Activated CD8-positive, alpha-beta T cell treated with anti-CD3 and anti-CD28 coated beads for 36 hours (primary cell): Measurements from ENCODE around the gene SRD5A1. TPM values are rescaled to one million over a fixed set of nuclear protein-coding genes. Genes with fewer than 3 reads are reported as not detected.
"Not testable (repeated sequence)": the region's sequence is repeated elsewhere in the genome, so short reads cannot be mapped to it uniquely, and the experiment has no call there.

Source experiments
- ATAC-seq: fragments of 200-7000 bp; cut with Tn5 transposase; one replicate; pipeline ENCODE4 v1.10.0; 2021; ENCODE audit warnings: mild to moderate bottlenecking, moderate library complexity
- CTCF ChIA-PET: fragments of 350-600 bp; sonication (Branson Sonifier 250); formaldehyde crosslinking; loops from one replicate; lab custom pipeline; 2021; ENCODE audit warnings: antibody characterized with exemption; lab: Charles Lee
- POLR2A ChIA-PET: fragments of 350-600 bp; sonication (Branson Sonifier 250); formaldehyde crosslinking; loops from one replicate; lab custom pipeline; 2021; ENCODE audit warnings: antibody characterized with exemption; lab: Charles Lee
- DNase-seq: peaks from one replicate; pipeline ENCODE4 v3.0.0-alpha.2; 2020
- H3K27ac Mint-ChIP-seq: one replicate; pipeline ENCODE4 v1.8.0; 2021; ENCODE audit warnings: mild to moderate bottlenecking, mixed read lengths
- H3K27me3 Mint-ChIP-seq: one replicate; pipeline ENCODE4 v1.8.0; 2021; ENCODE audit warnings: mixed read lengths
- H3K36me3 Mint-ChIP-seq: one replicate; pipeline ENCODE4 v1.8.0; 2021; ENCODE audit warnings: low read depth, mixed read lengths
- H3K4me1 Mint-ChIP-seq: one replicate; pipeline ENCODE4 v1.8.0; 2021; ENCODE audit warnings: low read depth, mixed read lengths
- H3K4me3 Mint-ChIP-seq: one replicate; pipeline ENCODE4 v1.8.0; 2021; ENCODE audit warnings: mild to moderate bottlenecking, moderate library complexity, mixed read lengths
- H3K9me3 Mint-ChIP-seq: one replicate; pipeline ENCODE4 v1.8.0; 2021; ENCODE audit warnings: mixed read lengths
- CTCF ChIP-seq: fragments of 200-600 bp; IDR thresholded peaks from one replicate; pipeline ENCODE4 v1.8.0; 2022; ENCODE audit warnings: antibody characterized with exemption, mild to moderate bottlenecking
- intact Hi-C: fragments of 100-400 bp; cut with micrococcal nuclease; formaldehyde crosslinking; loops from one replicate; pipeline ENCODE4 v1.10.0; 2022
- total RNA-seq, 2 experiments: library from RNA; stranded (reverse); gene quantifications; one replicate each; pipeline ENCODE4 v1.2.3, GENCODE V29; 2021

Gene SRD5A1
- total RNA-seq, 2 experiments from 2014 or later = 10.6 to 12.4 TPM

GRCh38 chr5:6644794-6645241, 11.6 kb downstream of the SRD5A1 start:
- intact Hi-C loops = no loop called here
- Mint-ChIP-seq H3K27ac (no peak overlapping the region), H3K4me3 (no peak overlapping the region), H3K27me3 (no peaks in the 10 kb centered on the region), H3K36me3 (peaks cover 14% of the 10 kb centered on the region), H3K9me3 (peaks cover 1% of the 10 kb centered on the region), H3K4me1 (no peaks in the 10 kb centered on the region)
- ChIA-PET POLR2A (no interaction called here), CTCF (no interaction called here)
- DNase-seq (no peak), ATAC-seq (no peak)
- no peak for TF ChIP-seq CTCF

- CTCF ChIA-PET = not testable (repeated sequence)
Observed at GRCh38 chr5:6645571-6646362, 12.5 kb downstream of the SRD5A1 start.

GRCh38 chr5:6649186-6649585, 15.9 kb downstream of the SRD5A1 start:
- no peak for DNase-seq
- CTCF ChIA-PET = no interaction called here
- ATAC-seq = no peak
- Mint-ChIP-seq H3K4me3 (no peak overlapping the region), H3K27ac (no peak overlapping the region), H3K4me1 (no peaks in the 10 kb centered on the region), H3K36me3 (peaks cover 20% of the 10 kb centered on the region), H3K9me3 (peaks cover 3% of the 10 kb centered on the region), H3K27me3 (no peaks in the 10 kb centered on the region)
- TF ChIP-seq CTCF = no peak
- POLR2A ChIA-PET = no interaction called here
- intact Hi-C loops = no loop called here

More at GRCh38 chr5:6645571-6646362, 12.5 kb downstream of the SRD5A1 start:
- H3K9me3 Mint-ChIP-seq, H3K27ac Mint-ChIP-seq, H3K4me1 Mint-ChIP-seq, DNase-seq, intact Hi-C loops, POLR2A ChIA-PET, H3K27me3 Mint-ChIP-seq, H3K4me3 Mint-ChIP-seq, ATAC-seq: not testable (repeated sequence)
- peaks cover 16% of the 10 kb centered on the region for H3K36me3 Mint-ChIP-seq

GRCh38 chr5:6649681-6650080, 16.4 kb downstream of the SRD5A1 start:
- Mint-ChIP-seq H3K4me1 (no peaks in the 10 kb centered on the region), H3K27ac (no peak overlapping the region), H3K9me3 (peaks cover 3% of the 10 kb centered on the region), H3K36me3 (peaks cover 19% of the 10 kb centered on the region), H3K27me3 (no peaks in the 10 kb centered on the region), H3K4me3 (no peak overlapping the region)
- DNase-seq (no peak), ATAC-seq (no peak)
- POLR2A ChIA-PET = no interaction called here
- TF ChIP-seq CTCF = no peak
- CTCF ChIA-PET = no interaction called here
- intact Hi-C loops = no loop called here

- ATAC-seq (no peak), DNase-seq (no peak)
- H3K36me3 Mint-ChIP-seq = peaks cover 31% of the 10 kb centered on the region
- CTCF ChIA-PET = no interaction called here
- POLR2A ChIA-PET = no interaction called here
- H3K4me1 Mint-ChIP-seq = no peaks in the 10 kb centered on the region
- H3K27ac Mint-ChIP-seq = no peak overlapping the region
- TF ChIP-seq CTCF = no peak
- intact Hi-C loops = no loop called here
- H3K9me3 Mint-ChIP-seq = peaks cover 13% of the 10 kb centered on the region
- no peak overlapping the region for H3K4me3 Mint-ChIP-seq
- no peaks in the 10 kb centered on the region for H3K27me3 Mint-ChIP-seq
Observed at GRCh38 chr5:6652025-6652424, 18.8 kb downstream of the SRD5A1 start.
